Tibial nerve (tissue), 4 donors: ENCODE measurements around the gene UQCR11.

Source experiments
- EP300 ChIP-seq, 2 donors: sonication (generic); formaldehyde crosslinking; IDR thresholded peaks; one replicate each; pipeline ENCODE4 v1.6.1; 2017; ENCODE audit warnings: antibody characterized with exemption in 2 of 2, mild to moderate bottlenecking in 1 of 2
- POLR2A ChIP-seq, 2 donors: fragments of 450-650 bp; IDR thresholded peaks; one replicate each; pipeline ENCODE4 v1.6.1; 2017; ENCODE audit warnings: antibody characterized with exemption in 2 of 2, mild to moderate bottlenecking in 2 of 2, moderate library complexity in 2 of 2
- TF ChIP-seq, protein P1 (sequence below), 5 experiments: fragments of 200-600 bp in 3 of 5; fragments of 450-650 bp in 2 of 5; sonication (generic) in 3 of 5; IDR thresholded peaks; one replicate each; pipeline ENCODE4 v1.5.1; 2016 to 2019; ENCODE audit warnings: antibody characterized with exemption in 5 of 5, mild to moderate bottlenecking in 3 of 5, moderate library complexity in 2 of 5

DNA sequence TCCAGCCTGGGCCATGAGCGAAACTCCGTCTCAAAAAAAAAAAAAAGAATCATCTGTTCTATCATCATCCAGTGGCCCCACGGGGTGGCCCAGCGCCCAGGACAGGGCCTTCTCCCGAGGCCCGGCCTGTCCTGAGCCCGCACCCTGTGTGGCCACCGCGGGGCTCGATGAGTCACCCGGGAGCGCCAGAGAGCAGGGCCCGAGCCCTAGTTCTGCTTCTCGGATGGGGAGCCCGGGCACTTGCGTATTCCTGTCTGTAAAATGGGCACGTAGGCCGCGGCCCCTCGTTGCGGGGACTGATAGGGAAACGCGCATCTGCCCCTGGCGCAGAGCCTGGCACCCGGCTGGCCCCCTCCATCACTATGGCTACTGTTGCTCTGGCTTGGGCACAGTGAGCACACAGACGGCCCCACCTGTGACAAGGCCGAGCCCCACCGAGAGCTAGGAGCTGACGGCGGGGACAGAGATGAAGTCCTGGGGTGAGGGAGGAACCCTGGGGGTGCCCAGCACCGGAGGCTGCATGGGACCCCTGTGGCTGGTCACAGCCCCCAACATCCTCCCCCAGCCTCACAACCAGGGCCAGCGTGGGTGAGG lies 21.3 kb upstream of the UQCR11 start:
- no peak for TF ChIP-seq EP300 (IDR thresholded peaks at IDR 0.05)
- TF ChIP-seq, protein P1, sequence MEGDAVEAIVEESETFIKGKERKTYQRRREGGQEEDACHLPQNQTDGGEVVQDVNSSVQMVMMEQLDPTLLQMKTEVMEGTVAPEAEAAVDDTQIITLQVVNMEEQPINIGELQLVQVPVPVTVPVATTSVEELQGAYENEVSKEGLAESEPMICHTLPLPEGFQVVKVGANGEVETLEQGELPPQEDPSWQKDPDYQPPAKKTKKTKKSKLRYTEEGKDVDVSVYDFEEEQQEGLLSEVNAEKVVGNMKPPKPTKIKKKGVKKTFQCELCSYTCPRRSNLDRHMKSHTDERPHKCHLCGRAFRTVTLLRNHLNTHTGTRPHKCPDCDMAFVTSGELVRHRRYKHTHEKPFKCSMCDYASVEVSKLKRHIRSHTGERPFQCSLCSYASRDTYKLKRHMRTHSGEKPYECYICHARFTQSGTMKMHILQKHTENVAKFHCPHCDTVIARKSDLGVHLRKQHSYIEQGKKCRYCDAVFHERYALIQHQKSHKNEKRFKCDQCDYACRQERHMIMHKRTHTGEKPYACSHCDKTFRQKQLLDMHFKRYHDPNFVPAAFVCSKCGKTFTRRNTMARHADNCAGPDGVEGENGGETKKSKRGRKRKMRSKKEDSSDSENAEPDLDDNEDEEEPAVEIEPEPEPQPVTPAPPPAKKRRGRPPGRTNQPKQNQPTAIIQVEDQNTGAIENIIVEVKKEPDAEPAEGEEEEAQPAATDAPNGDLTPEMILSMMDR (IDR thresholded peaks at IDR 0.05) = no peak
- TF ChIP-seq POLR2A (IDR thresholded peaks at IDR 0.05) = no peak
